ENCODE results near the gene BCAS3.

- no peak for TF ChIP-seq CTCF (IDR thresholded peaks at IDR 0.05)
- no peak for TF ChIP-seq POLR2A (IDR thresholded peaks at IDR 0.05)
Observed at GRCh38 chr17:61253362-61253761, 575.7 kb downstream of the BCAS3 start.

Data from heart left ventricle (tissue), 13 donors.